Stomach smooth muscle (tissue), 2 donors: ENCODE results near the gene PPP1R1A.

Experiments
- H3K27ac ChIP-seq: one replicate; pipeline ENCODE4 v1.7.0; 2013; ENCODE audit warnings: mild to moderate bottlenecking, low read length, inconsistent platforms
- H3K27me3 ChIP-seq, 2 donors: one replicate each; pipeline ENCODE4 v1.7.0; 2013; ENCODE audit warnings: low read length in 2 of 2; ENCODE audit not compliant: insufficient read depth in 2 of 2, control insufficient read depth in 1 of 2
- H3K36me3 ChIP-seq, 2 donors: one replicate each; pipeline ENCODE4 v1.7.0; 2013; ENCODE audit warnings: low read length in 2 of 2; ENCODE audit not compliant: control insufficient read depth in 2 of 2, insufficient read depth in 2 of 2
- H3K4me1 ChIP-seq: one replicate; pipeline ENCODE4 v1.7.0; 2013; ENCODE audit warnings: low read length; ENCODE audit not compliant: control insufficient read depth, insufficient read depth
- H3K4me3 ChIP-seq, 2 donors: one replicate each; pipeline ENCODE4 v1.7.0; 2013; ENCODE audit warnings: low read length in 2 of 2
- H3K9ac ChIP-seq, 2 donors: one replicate each; pipeline ENCODE4 v1.7.0; 2013; ENCODE audit warnings: low read length in 2 of 2, mild to moderate bottlenecking in 1 of 2
- H3K9me3 ChIP-seq, 2 donors: one replicate each; pipeline ENCODE4 v1.7.0; 2013; ENCODE audit warnings: low read length in 2 of 2; ENCODE audit not compliant: control insufficient read depth in 2 of 2
- donor health status: healthy.
- donor health status: Pancreatic carcinoma.

The PPP1R1A gene

GRCh38 chr12:54603173-54603814, 14.8 kb upstream of the PPP1R1A start:
- Histone ChIP-seq H3K9me3 (no peaks in the 10 kb centered on the region), H3K4me1 (no peaks in the 10 kb centered on the region), H3K27ac (no peak overlapping the region), H3K4me3 (no peak overlapping the region), H3K9ac (no peak overlapping the region), H3K36me3 (no peaks in the 10 kb centered on the region), H3K27me3 (peaks cover 0 to 1% of the 10 kb centered on the region in 2 donors)

DNA sequence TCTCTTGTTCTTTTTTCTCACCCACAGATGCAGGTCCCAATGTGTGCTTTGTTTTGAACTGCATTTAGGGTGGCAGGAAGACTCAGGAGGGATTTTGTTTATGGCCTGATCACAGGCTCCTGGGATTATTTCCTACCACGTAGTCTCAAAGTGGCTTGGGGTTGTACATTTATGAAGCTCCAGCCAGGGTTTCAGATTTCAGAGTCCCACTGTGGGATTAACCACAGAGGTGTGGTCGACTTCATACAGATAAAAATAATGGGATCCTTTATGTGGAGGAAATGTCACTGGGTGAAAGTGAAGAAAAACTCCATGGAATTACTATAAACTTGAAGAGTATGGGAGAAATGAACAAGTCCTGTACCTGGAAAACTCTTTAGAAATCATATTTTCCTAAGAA, 14.2 kb upstream of the PPP1R1A start:
- Histone ChIP-seq H3K27ac (no peak overlapping the region), H3K9me3 (no peaks in the 10 kb centered on the region), H3K4me3 (no peak overlapping the region), H3K36me3 (no peaks in the 10 kb centered on the region), H3K27me3 (no peaks in the 10 kb centered on the region), H3K4me1 (no peaks in the 10 kb centered on the region), H3K9ac (no peak overlapping the region)

GRCh38 chr12:54601841-54602240, 13.4 kb upstream of the PPP1R1A start:
- Histone ChIP-seq H3K4me1 (no peaks in the 10 kb centered on the region), H3K27ac (no peak overlapping the region), H3K9me3 (no peaks in the 10 kb centered on the region), H3K36me3 (no peaks in the 10 kb centered on the region), H3K9ac (no peak overlapping the region), H3K27me3 (no peaks in the 10 kb centered on the region), H3K4me3 (no peak overlapping the region)

GRCh38 chr12:54598970-54599369, 10.5 kb upstream of the PPP1R1A start:
- H3K9me3 ChIP-seq: no peaks in the 10 kb centered on the region
- no peaks in the 10 kb centered on the region for H3K36me3 ChIP-seq
- no peak overlapping the region for H3K4me3 ChIP-seq

GRCh38 chr12:54596526-54596946, 8.1 kb upstream of the PPP1R1A start:
- Histone ChIP-seq H3K36me3 (no peaks in the 10 kb centered on the region), H3K4me3 (no peak overlapping the region), H3K27ac (no peak overlapping the region), H3K9ac (no peak overlapping the region), H3K4me1 (peaks cover 6% of the 10 kb centered on the region), H3K27me3 (no peaks in the 10 kb centered on the region), H3K9me3 (no peaks in the 10 kb centered on the region)

More at GRCh38 chr12:54598970-54599369, 10.5 kb upstream of the PPP1R1A start:
- H3K27ac ChIP-seq: no peak overlapping the region
- H3K27me3 ChIP-seq: no peaks in the 10 kb centered on the region
- H3K4me1 ChIP-seq: no peaks in the 10 kb centered on the region
- H3K9ac ChIP-seq: no peak overlapping the region

DNA sequence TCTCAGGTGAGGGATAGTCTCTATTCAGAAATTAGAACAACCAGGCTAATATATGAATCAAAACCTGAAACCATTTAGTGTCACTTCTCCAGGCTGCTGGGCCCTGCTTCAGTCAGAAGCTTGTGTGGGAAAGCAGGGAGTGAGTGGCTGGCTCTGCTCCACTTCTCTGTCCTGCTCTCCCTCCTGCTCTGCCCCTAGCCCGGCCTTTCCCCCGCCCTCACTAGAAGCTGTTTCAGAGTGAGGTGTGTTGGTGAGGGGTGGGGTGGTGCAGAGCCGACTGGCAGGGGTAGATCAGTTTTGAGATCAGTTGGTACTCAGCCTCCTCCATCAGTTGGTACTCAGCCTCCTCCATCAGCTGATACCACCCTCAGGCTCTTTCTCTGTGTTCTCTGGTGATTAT, 7.0 kb upstream of the PPP1R1A start:
- H3K4me1 ChIP-seq: peaks cover 16% of the 10 kb centered on the region
- H3K9ac ChIP-seq: no peak overlapping the region
- H3K9me3 ChIP-seq: no peaks in the 10 kb centered on the region
- no peak overlapping the region for H3K27ac ChIP-seq
- no peaks in the 10 kb centered on the region for H3K27me3 ChIP-seq
- H3K4me3 ChIP-seq: no peak overlapping the region
- no peaks in the 10 kb centered on the region for H3K36me3 ChIP-seq

DNA sequence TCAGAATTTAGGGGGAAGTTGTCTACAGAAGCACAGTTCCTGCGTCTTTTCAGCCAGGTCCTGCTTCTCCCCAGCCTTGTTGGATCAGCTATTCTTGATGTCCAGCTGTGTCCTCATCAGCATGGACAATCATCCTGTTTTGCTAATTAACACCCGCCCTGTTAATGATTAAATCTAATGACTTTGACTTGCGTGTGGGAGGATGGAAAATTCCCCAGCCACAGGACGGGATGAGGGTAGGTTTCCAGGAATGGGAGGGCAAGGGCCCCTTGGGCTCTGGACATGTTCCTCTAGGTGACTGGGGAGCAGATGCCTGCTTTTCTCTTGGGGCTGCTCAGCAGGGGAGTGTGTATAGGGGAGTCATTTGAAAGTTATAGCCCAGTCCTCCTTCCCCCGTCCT, 5.3 kb upstream of the PPP1R1A start:
- Histone ChIP-seq H3K9ac (no peak overlapping the region), H3K36me3 (no peaks in the 10 kb centered on the region), H3K4me3 (no peak overlapping the region), H3K4me1 (peaks cover 31% of the 10 kb centered on the region), H3K27me3 (no peaks in the 10 kb centered on the region), H3K9me3 (no peaks in the 10 kb centered on the region), H3K27ac (no peak overlapping the region)

DNA sequence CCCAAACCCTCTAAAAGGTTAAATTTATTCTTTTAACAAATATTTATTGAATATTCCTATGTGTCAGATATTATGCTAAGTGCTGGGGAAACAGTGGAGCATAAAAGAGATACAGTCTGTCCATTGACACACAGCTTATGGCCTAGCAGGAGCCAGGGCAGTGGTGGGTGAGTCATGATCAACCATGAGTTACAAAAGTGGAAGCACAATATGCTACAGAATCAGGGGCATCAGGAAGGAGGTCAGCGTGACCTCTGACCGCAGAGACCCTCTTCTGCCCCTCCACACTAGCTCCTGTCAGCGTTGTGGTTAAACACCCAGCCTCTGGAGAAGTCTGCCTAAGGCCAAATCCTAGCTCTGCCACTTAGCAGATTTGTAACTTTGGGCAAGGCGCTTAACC, 4.7 kb upstream of the PPP1R1A start:
- no peaks in the 10 kb centered on the region for H3K36me3 ChIP-seq
- no peak overlapping the region for H3K27ac ChIP-seq
- no peaks in the 10 kb centered on the region for H3K9me3 ChIP-seq
- no peak overlapping the region for H3K9ac ChIP-seq
- peaks cover 35% of the 10 kb centered on the region for H3K4me1 ChIP-seq
- no peak overlapping the region for H3K4me3 ChIP-seq
- H3K27me3 ChIP-seq: no peaks in the 10 kb centered on the region

- H3K27me3 ChIP-seq: no peaks in the 10 kb centered on the region
- no peak overlapping the region for H3K4me3 ChIP-seq
- H3K9me3 ChIP-seq: no peaks in the 10 kb centered on the region
- H3K9ac ChIP-seq: no peak overlapping the region
- no peak overlapping the region for H3K27ac ChIP-seq
- H3K36me3 ChIP-seq: no peaks in the 10 kb centered on the region
- H3K4me1 ChIP-seq: peaks cover 41% of the 10 kb centered on the region
Observed at GRCh38 chr12:54592316-54592715, 3.9 kb upstream of the PPP1R1A start.

DNA sequence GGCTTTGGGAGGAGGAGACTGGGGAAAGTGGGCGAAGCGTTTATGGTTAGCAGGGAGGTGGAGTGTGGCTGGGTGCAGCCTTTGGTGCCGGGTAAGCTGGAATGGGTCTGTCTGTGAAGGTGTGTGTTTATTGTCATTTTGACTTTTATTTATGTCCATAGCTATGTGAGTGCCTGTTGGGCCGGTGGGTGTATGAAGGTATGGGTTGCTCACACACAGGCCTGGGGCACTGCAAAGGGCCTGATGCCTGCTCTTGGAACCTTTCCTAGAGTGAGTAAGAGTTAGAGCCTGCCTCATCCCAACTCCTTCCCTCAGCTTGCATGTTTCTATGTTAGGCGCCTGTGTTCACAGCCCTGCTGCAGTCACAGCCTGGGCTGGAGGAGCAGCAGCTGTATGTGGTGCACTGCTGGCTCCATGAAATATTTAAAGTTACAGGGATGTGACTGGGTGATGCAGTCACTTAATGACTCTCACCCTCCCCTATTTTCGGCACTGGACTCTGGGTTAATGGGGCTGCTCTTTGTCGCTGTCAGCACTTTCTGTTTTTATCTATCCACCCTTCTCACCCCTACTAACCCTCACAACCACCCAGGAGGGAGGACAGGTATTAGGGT, 2.6 kb upstream of the PPP1R1A start:
- no peaks in the 10 kb centered on the region for H3K9me3 ChIP-seq
- no peaks in the 10 kb centered on the region for H3K27me3 ChIP-seq
- peaks cover 50% of the 10 kb centered on the region for H3K4me1 ChIP-seq
- peak overlapping the region; percentile 42 to 47 for H3K9ac ChIP-seq
- peak overlapping the region; percentile 82 for H3K27ac ChIP-seq
- H3K36me3 ChIP-seq: no peaks in the 10 kb centered on the region
- H3K4me3 ChIP-seq: peak overlapping the region; percentile 35 to 40

- Histone ChIP-seq H3K4me1 (peaks cover 62% of the 10 kb centered on the region), H3K4me3 (no peak overlapping the region), H3K27ac (peak overlapping the region; percentile 82), H3K27me3 (no peaks in the 10 kb centered on the region), H3K9ac (no peak overlapping the region), H3K9me3 (no peaks in the 10 kb centered on the region), H3K36me3 (peaks cover 0 to 2% of the 10 kb centered on the region in 2 donors)
Observed at GRCh38 chr12:54589964-54590363, 1.5 kb upstream of the PPP1R1A start.
